ENCODE measurements around the gene USP28. TPM values are rescaled to one million over a fixed set of nuclear protein-coding genes. Genes with fewer than 3 reads are reported as not detected.

The USP28 gene
- total and polyA plus RNA-seq, 2 of the 8 experiments (the other 6 are each of a cell fraction or from before 2014, with no cell fraction given): 82.6 to 119 TPM

DNA sequence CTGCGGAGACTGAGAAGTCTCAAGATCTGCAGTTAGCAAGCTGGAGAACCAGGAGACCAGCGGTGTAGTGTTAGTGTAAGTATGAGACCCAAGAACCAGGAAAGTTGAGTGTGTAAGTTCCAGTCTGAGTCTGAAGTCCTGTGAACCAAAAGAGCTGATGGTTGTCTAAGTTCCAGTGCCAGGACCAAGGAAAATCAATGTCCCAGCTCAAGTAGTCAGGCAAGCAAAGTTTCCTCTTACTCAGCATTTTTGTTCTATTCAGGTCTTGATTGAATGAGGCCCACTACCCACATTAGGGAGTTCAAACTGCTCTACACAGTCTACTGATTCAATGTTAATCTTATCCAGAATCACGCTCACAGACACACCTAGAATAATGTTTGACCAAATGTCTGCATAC, 11.0 kb downstream of the USP28 start:
- no peak overlapping the region for H2BK15ac ChIP-seq (ENCODE audit: low read length)
- no peak overlapping the region for H4K91ac ChIP-seq (replicated peaks; ENCODE audit: insufficient read length, low read length)
- 0 out of 2 replicates have a peak, but pooled peaks cover 4% of the 10 kb centered on the region for H3K79me1 ChIP-seq (ENCODE audit: low read depth, low read length)
- 87% methylated on average over 3 of the region's 3 CpGs; no CpG with 5 or more reads in 1 of the 2 experiments for WGBS, 2 experiments (ENCODE audit: extremely low coverage in 1 of 2, insufficient coverage in 1 of 2, insufficient read length in 1 of 2, insufficient replicate concordance in 2 of 2, low coverage in 1 of 2, low lambda C conversion rate in 2 of 2, missing lambda C conversion rate in 1 of 2)
- no peak overlapping the region for H2BK120ac ChIP-seq (replicated peaks; ENCODE audit: low read depth, low read length)
- no peaks in the 10 kb centered on the region for H3K23me2 ChIP-seq (ENCODE audit: low read depth, low read length)
- H4K20me1 ChIP-seq (replicated peaks in 1 of 2; ENCODE audit: control insufficient read depth in 1 of 2, insufficient read depth in 2 of 2, low read length in 2 of 2): no peaks in the 10 kb centered on the region
- H3K4me2 ChIP-seq (ENCODE audit: insufficient read depth in 1 of 2, low read depth in 2 of 2, low read length in 2 of 2): no peak overlapping the region
- H3K27ac ChIP-seq (ENCODE audit: low read depth, low read length): no peak overlapping the region
- H3K4ac ChIP-seq (replicated peaks; ENCODE audit: insufficient read length, low read depth, low read length): no peak overlapping the region
- no peak overlapping the region for H3K9ac ChIP-seq (replicated peaks in 1 of 4; ENCODE audit: extremely low read depth in 1 of 4, low read depth in 3 of 4, low read length in 3 of 4)
- no peak overlapping the region for H2BK20ac ChIP-seq (ENCODE audit: low read length)
- no peak overlapping the region for H2BK5ac ChIP-seq (ENCODE audit: low read depth, low read length)
- peaks cover 4 to 13% (median 9%) of the 10 kb centered on the region in 4 experiments; a peak in 5 of 7 replicates for H3K4me1 ChIP-seq (replicated peaks in 1 of 4; ENCODE audit: control insufficient read depth in 3 of 4, insufficient read depth in 4 of 4, low read length in 3 of 4)
- FAIRE-seq (no peak), DNase-seq (ENCODE audit: low read depth in 1 of 2, low spot score in 2 of 2) (no peak)
- no peak overlapping the region for H3K23ac ChIP-seq (ENCODE audit: insufficient read length)
- H3K18ac ChIP-seq (ENCODE audit: extremely low read depth, low read length): no peak overlapping the region
- 0 out of 2 replicates have a peak overlapping the region, but pooled peaks have one; percentile 12 for H2BK12ac ChIP-seq (ENCODE audit: low read depth, low read length)
- no peak overlapping the region for H3K4me3 ChIP-seq (ENCODE audit: extremely low read depth in 1 of 4, insufficient read depth in 2 of 4, low read depth in 3 of 4, low read length in 4 of 4)
- H3K36me3 ChIP-seq (ENCODE audit: control insufficient read depth in 2 of 4, insufficient read depth in 4 of 4, low read length in 3 of 4): peaks cover 2 to 29% (median 6%) of the 10 kb centered on the region in 4 experiments; a peak in 5 of 8 replicates
- H4K5ac ChIP-seq (ENCODE audit: insufficient read length, low read depth, low read length): no peak overlapping the region
- H3K14ac ChIP-seq (ENCODE audit: insufficient read length): no peak overlapping the region
- H3K27me3 ChIP-seq (replicated peaks in 1 of 4; ENCODE audit: control insufficient read depth in 3 of 4, extremely low read depth in 1 of 4, insufficient read depth in 3 of 4, low read length in 3 of 4): no peaks in the 10 kb centered on the region
- CTCF ChIA-PET (ENCODE audit: partially characterized antibody): interaction anchor here (0.6 kb wide), 1 partner anchor 58 kb away, joined by 3 read pairs; no protein-coding TSS in a partner anchor
- H3K9me3 ChIP-seq (ENCODE audit: insufficient read depth in 2 of 2, low read depth in 1 of 2, low read length in 1 of 2): no peaks in the 10 kb centered on the region
- peaks cover 14 to 93% of the 10 kb centered on the region in 2 experiments for H3K79me2 ChIP-seq (ENCODE audit: control insufficient read depth in 1 of 2, insufficient read depth in 2 of 2, low read length in 2 of 2)
- H3K56ac ChIP-seq (replicated peaks; ENCODE audit: insufficient read length, low read depth, low read length): no peak overlapping the region
- TF ChIP-seq MAFK (IDR thresholded peaks at IDR 0.05; ENCODE audit: low read depth, low read length): peak; percentile 30; the same call in 1 of the 2 replicates
- no peak for TF ChIP-seq SP4 (IDR thresholded peaks at IDR 0.05; ENCODE audit: low read length)
- H4K8ac ChIP-seq (ENCODE audit: extremely low read depth, insufficient read depth, low read length): no peak overlapping the region
- no peak overlapping the region for H2AK5ac ChIP-seq (ENCODE audit: low read depth, low read length)
- H2AFZ ChIP-seq (ENCODE audit: low read length): no peak overlapping the region
- POLR2A ChIA-PET (ENCODE audit: partially characterized antibody): interaction anchor here (0.8 to 7.8 kb wide), 4 partner anchors 9 to 91 kb away, joined by 3 to 91 read pairs (median 18); partner anchors contain the start of genes USP28 and ZW10

All from H1 (cell line).